PC-3 (cell line): Measurements from ENCODE around the gene RAB7B.
"Not testable (repeated sequence)": the region's sequence is repeated elsewhere in the genome, so short reads cannot be mapped to it uniquely, and the experiment has no call there.

ENCODE experiments used
- CTCF ChIP-seq: fragments of 300-600 bp; sonication (generic); conservative IDR thresholded peaks from 2 replicates; pipeline ENCODE4 v1.5.1; 2017; ENCODE audit warnings: antibody characterized with exemption, low read depth, mild to moderate bottlenecking, low read length
- EZH2 ChIP-seq: fragments of 300-600 bp; sonication (generic); IDR thresholded peaks from one replicate; pipeline ENCODE4 v1.6.1; 2017; ENCODE audit warnings: antibody characterized with exemption, mild to moderate bottlenecking, low read length; ENCODE audit not compliant: unreplicated experiment
- EZH2phosphoT487 ChIP-seq: fragments of 300-600 bp; sonication (generic); IDR thresholded peaks from 2 replicates; pipeline ENCODE4 v1.6.1; 2018; ENCODE audit warnings: mild to moderate bottlenecking, antibody characterized with exemption, low read length, borderline replicate concordance

- not testable (repeated sequence) for TF ChIP-seq CTCF, EZH2, EZH2phosphoT487
These were observed 6.6 kb downstream of the RAB7B start for GRCh38 chr1:205996641-205997040.
